ENCODE measurements around the gene ALDOC. TPM values are rescaled to one million over a fixed set of nuclear protein-coding genes. Genes with fewer than 3 reads are reported as not detected.

Gene ALDOC
- total and polyA plus RNA-seq, 2 of the 13 experiments (the other 11 are each of a cell fraction or from before 2014, with no cell fraction given) = 15.4 to 60.9 TPM

DNA sequence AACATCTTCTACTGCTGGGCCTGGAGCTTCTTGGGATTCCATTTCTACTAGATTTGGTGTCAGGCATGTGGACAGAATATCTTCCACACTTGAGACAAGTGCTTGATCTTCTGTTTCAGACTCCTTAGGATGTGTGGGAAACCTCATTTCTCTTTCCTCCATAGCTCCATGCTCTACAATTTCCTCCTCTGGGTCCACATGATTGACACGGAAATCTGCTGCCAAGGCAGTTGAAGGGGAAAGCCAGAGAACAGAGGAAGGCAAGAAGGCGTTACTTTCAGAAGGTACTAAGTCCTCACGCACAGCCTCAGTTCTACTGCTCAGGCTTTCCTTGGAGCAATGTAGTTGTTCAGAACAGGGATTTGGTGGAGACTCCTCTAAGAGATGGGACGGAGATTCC, 15.6 kb upstream of the ALDOC start (continued):
- no peak for TF ChIP-seq KLF11 (CRISPR knock-in tag; IDR thresholded peaks at IDR 0.05)

DNA sequence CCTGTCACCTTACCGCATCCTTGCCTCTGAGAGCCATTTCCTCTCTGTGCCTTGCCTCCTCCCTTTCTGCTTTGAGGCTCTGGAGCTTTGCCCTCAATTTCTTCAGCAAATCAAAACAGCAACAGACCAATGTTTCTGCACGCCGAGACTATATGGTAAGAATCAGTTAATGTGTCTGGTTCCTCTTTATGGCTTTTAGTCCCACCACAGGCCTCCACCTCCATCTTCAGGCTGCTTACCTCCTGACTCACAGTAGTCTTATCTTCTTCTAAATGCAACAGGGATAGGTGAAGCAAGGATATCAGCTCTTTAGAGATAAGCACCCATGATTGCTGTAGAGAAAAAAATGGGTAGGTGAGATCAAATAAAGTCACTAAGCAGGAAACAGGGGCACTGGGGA, 9.2 kb upstream of the ALDOC start:
- H3K9ac ChIP-seq (ENCODE audit: insufficient read depth, low read depth, low read length) = no peak overlapping the region
- H4K20me1 ChIP-seq (ENCODE audit: insufficient read depth, low read length) = no peaks in the 10 kb centered on the region
- no peak overlapping the region for H3K4me3 ChIP-seq (replicated peaks in 1 of 3; ENCODE audit: insufficient read depth in 1 of 3, low read depth in 2 of 3, low read length in 3 of 3)
- intact Hi-C loops (cut with micrococcal nuclease; ENCODE audit: unreplicated experiment) = no loop called here
- no peaks in the 10 kb centered on the region for H3K27me3 ChIP-seq (ENCODE audit: control insufficient read depth in 1 of 2, insufficient read depth in 2 of 2, low read length in 2 of 2)
- DNase-seq (ENCODE audit: low spot score) = no peak
- TF ChIP-seq ZNF788 (CRISPR knock-in tag; IDR thresholded peaks at IDR 0.05; ENCODE audit: borderline replicate concordance) (no peak), ZNF354B (CRISPR knock-in tag; IDR thresholded peaks at IDR 0.05) (no peak), SKI (IDR thresholded peaks at IDR 0.05; ENCODE audit: partially characterized antibody) (no peak), PAWR (CRISPR knock-in tag; IDR thresholded peaks at IDR 0.05; ENCODE audit: borderline replicate concordance) (no peak)
- TF ChIP-seq, protein P1, sequence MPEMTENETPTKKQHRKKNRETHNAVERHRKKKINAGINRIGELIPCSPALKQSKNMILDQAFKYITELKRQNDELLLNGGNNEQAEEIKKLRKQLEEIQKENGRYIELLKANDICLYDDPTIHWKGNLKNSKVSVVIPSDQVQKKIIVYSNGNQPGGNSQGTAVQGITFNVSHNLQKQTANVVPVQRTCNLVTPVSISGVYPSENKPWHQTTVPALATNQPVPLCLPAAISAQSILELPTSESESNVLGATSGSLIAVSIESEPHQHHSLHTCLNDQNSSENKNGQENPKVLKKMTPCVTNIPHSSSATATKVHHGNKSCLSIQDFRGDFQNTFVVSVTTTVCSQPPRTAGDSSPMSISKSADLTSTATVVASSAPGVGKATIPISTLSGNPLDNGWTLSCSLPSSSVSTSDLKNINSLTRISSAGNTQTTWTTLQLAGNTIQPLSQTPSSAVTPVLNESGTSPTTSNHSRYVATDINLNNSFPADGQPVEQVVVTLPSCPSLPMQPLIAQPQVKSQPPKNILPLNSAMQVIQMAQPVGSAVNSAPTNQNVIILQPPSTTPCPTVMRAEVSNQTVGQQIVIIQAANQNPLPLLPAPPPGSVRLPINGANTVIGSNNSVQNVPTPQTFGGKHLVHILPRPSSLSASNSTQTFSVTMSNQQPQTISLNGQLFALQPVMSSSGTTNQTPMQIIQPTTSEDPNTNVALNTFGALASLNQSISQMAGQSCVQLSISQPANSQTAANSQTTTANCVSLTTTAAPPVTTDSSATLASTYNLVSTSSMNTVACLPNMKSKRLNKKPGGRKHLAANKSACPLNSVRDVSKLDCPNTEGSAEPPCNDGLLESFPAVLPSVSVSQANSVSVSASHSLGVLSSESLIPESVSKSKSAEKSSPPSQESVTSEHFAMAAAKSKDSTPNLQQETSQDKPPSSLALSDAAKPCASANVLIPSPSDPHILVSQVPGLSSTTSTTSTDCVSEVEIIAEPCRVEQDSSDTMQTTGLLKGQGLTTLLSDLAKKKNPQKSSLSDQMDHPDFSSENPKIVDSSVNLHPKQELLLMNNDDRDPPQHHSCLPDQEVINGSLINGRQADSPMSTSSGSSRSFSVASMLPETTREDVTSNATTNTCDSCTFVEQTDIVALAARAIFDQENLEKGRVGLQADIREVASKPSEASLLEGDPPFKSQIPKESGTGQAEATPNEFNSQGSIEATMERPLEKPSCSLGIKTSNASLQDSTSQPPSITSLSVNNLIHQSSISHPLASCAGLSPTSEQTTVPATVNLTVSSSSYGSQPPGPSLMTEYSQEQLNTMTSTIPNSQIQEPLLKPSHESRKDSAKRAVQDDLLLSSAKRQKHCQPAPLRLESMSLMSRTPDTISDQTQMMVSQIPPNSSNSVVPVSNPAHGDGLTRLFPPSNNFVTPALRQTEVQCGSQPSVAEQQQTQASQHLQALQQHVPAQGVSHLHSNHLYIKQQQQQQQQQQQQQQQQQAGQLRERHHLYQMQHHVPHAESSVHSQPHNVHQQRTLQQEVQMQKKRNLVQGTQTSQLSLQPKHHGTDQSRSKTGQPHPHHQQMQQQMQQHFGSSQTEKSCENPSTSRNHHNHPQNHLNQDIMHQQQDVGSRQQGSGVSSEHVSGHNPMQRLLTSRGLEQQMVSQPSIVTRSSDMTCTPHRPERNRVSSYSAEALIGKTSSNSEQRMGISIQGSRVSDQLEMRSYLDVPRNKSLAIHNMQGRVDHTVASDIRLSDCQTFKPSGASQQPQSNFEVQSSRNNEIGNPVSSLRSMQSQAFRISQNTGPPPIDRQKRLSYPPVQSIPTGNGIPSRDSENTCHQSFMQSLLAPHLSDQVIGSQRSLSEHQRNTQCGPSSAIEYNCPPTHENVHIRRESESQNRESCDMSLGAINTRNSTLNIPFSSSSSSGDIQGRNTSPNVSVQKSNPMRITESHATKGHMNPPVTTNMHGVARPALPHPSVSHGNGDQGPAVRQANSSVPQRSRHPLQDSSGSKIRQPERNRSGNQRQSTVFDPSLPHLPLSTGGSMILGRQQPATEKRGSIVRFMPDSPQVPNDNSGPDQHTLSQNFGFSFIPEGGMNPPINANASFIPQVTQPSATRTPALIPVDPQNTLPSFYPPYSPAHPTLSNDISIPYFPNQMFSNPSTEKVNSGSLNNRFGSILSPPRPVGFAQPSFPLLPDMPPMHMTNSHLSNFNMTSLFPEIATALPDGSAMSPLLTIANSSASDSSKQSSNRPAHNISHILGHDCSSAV (CRISPR knock-in tag; IDR thresholded peaks at IDR 0.05; ENCODE audit: borderline replicate concordance) = no peak
- TF ChIP-seq, protein P2, sequence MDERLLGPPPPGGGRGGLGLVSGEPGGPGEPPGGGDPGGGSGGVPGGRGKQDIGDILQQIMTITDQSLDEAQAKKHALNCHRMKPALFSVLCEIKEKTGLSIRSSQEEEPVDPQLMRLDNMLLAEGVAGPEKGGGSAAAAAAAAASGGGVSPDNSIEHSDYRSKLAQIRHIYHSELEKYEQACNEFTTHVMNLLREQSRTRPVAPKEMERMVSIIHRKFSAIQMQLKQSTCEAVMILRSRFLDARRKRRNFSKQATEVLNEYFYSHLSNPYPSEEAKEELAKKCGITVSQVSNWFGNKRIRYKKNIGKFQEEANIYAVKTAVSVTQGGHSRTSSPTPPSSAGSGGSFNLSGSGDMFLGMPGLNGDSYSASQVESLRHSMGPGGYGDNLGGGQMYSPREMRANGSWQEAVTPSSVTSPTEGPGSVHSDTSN (CRISPR knock-in tag; IDR thresholded peaks at IDR 0.05) = no peak
- no peak overlapping the region for H3K4me2 ChIP-seq (ENCODE audit: low read depth, low read length)
- H3K36me3 ChIP-seq (replicated peaks in 1 of 2; ENCODE audit: control insufficient read depth in 1 of 2, insufficient read depth in 2 of 2, low read length in 2 of 2) = peaks cover 41 to 71% of the 10 kb centered on the region in 2 experiments
- no peak overlapping the region for H2AFZ ChIP-seq (ENCODE audit: low read length)
- no peaks in the 10 kb centered on the region for H3K79me2 ChIP-seq (ENCODE audit: insufficient read depth, low read length)
- no peak for ATAC-seq
- no TSS peak for BruUV-seq (replicated peaks)
- H3K9me3 ChIP-seq (ENCODE audit: low read length) = no peaks in the 10 kb centered on the region
- whole genome bisulfite sequencing (ENCODE audit: low lambda C conversion rate) = 92% methylated on average over 3 of the region's 3 CpGs
- FAIRE-seq = no peak
- POLR2A ChIA-PET = no interaction called here
- no peaks in the 10 kb centered on the region for H3K4me1 ChIP-seq (ENCODE audit: insufficient read depth, low read length)
- CTCF ChIA-PET (ENCODE audit: low intra/inter-chr PET ratio, low total read pairs) = no interaction called here
- in situ Hi-C loops (cut with HindIII; ENCODE audit: extremely low pct_ligation_motif_present, low pct_unique_long_range_greater_than_20kb) = no loop called here
- H3K27ac ChIP-seq (ENCODE audit: extremely low read length, insufficient read depth, low read length) = no peak overlapping the region
